SU-DHL-6 (cell line): ENCODE results near the gene ADAM19.

ENCODE experiments used
- H2AFZ ChIP-seq: fragments of 200-600 bp; sonication (generic); 2 replicates; pipeline ENCODE4 v1.6.1; 2014; ENCODE audit warnings: low read depth, mild to moderate bottlenecking, moderate library complexity, mixed read lengths, antibody characterized with exemption, low read length; ENCODE audit not compliant: severe bottlenecking
- H3F3A ChIP-seq: fragments of 200-600 bp; shearing (Covaris generic); 2 replicates; pipeline ENCODE4 v1.6.0; 2016; ENCODE audit warnings: antibody characterized with exemption, mild to moderate bottlenecking; ENCODE audit not compliant: insufficient read depth
- H3K27ac ChIP-seq: fragments of 200-600 bp; sonication (generic); 2 replicates; pipeline ENCODE4 v1.5.1; 2016; ENCODE audit warnings: low read depth, mild to moderate bottlenecking, low read length, moderate library complexity, mixed read lengths
- H3K27me3 ChIP-seq: fragments of 200-600 bp; sonication (generic), shearing (Covaris generic); 2 replicates; pipeline ENCODE4 v1.6.0; 2014; ENCODE audit warnings: mild to moderate bottlenecking, low read length
- H3K36me3 ChIP-seq: fragments of 200-600 bp; sonication (generic); 2 replicates; pipeline ENCODE4 v1.6.1; 2014; ENCODE audit warnings: mild to moderate bottlenecking, low read length, mixed read lengths
- H3K4me2 ChIP-seq: fragments of 300-600, 200-600 bp; shearing (Covaris generic), sonication (generic); 2 replicates; pipeline ENCODE4 v1.6.0; 2014; ENCODE audit warnings: low read length, low read depth, mild to moderate bottlenecking; ENCODE audit not compliant: poor library complexity, severe bottlenecking
- H3K4me3 ChIP-seq: fragments of 200-600 bp; sonication (generic); 2 replicates; pipeline ENCODE4 v1.5.1; 2014; ENCODE audit warnings: antibody characterized with exemption, low read length, mild to moderate bottlenecking, mixed read lengths; ENCODE audit not compliant: insufficient read depth, poor library complexity, severe bottlenecking
- H3K79me2 ChIP-seq: fragments of 200-600 bp; sonication (generic); 2 replicates; pipeline ENCODE4 v1.6.1; 2014; ENCODE audit warnings: mild to moderate bottlenecking, low read length, moderate library complexity; ENCODE audit not compliant: insufficient read depth
- H3K9ac ChIP-seq: fragments of 200-600 bp; sonication (generic); 2 replicates; pipeline ENCODE4 v1.7.0; 2014; ENCODE audit warnings: mild to moderate bottlenecking, low read length
- H3K9me2 ChIP-seq: fragments of 200-600 bp; sonication (generic); replicated peaks from 2 replicates; pipeline ENCODE4 v1.6.1; 2014; ENCODE audit warnings: low read length; ENCODE audit not compliant: insufficient read depth
- H3K9me3 ChIP-seq: fragments of 200-600 bp; sonication (generic); 2 replicates; pipeline ENCODE4 v1.6.1; 2014; ENCODE audit warnings: low read length, mixed read lengths; ENCODE audit not compliant: insufficient read depth
- H4K20me1 ChIP-seq: fragments of 200-600 bp; sonication (generic); 2 replicates; pipeline ENCODE4 v1.6.1; 2014; ENCODE audit warnings: low read depth, mild to moderate bottlenecking, antibody characterized with exemption, low read length, moderate library complexity, mixed read lengths
- CTCF ChIP-seq: fragments of 200-600 bp; sonication (generic); IDR thresholded peaks from one replicate; pipeline ENCODE4 v1.5.1; 2017; ENCODE audit warnings: antibody characterized with exemption, mild to moderate bottlenecking, low read length, moderate library complexity; ENCODE audit not compliant: insufficient read depth, poor library complexity, severe bottlenecking
- EZH2phosphoT487 ChIP-seq: fragments of 200-600 bp; sonication (generic), shearing (Covaris generic); conservative IDR thresholded peaks from 2 replicates; pipeline ENCODE4 v1.6.1; 2018; ENCODE audit warnings: mild to moderate bottlenecking, antibody characterized with exemption, low read length, moderate library complexity, mixed read lengths

Gene ADAM19

GRCh38 chr5:157599565-157599964, 24.0 kb upstream of the ADAM19 start:
- H3K9me3 ChIP-seq = no peaks in the 10 kb centered on the region
- no peak overlapping the region for H3K27ac ChIP-seq
- no peak overlapping the region for H3K9ac ChIP-seq
- no peaks in the 10 kb centered on the region for H3K36me3 ChIP-seq
- no peaks in the 10 kb centered on the region for H3K79me2 ChIP-seq
- TF ChIP-seq EZH2phosphoT487 (no peak), CTCF (no peak)
- H3F3A ChIP-seq = 0 out of 2 replicates have a peak, but pooled peaks cover 10% of the 10 kb centered on the region
- no peaks in the 10 kb centered on the region for H4K20me1 ChIP-seq
- H3K4me2 ChIP-seq = no peak overlapping the region
- no peak overlapping the region for H3K4me3 ChIP-seq
- H2AFZ ChIP-seq = no peak overlapping the region
- H3K9me2 ChIP-seq = no peaks in the 10 kb centered on the region
- no peaks in the 10 kb centered on the region for H3K27me3 ChIP-seq

- no peaks in the 10 kb centered on the region for H3K9me2 ChIP-seq
- H2AFZ ChIP-seq = no peak overlapping the region
- peak overlapping the region; percentile 7 for H3K4me2 ChIP-seq
- H3K27ac ChIP-seq = no peak overlapping the region
- peaks cover 18% of the 10 kb centered on the region; the same call in 1 of the 2 replicates for H3F3A ChIP-seq
- H3K27me3 ChIP-seq = no peaks in the 10 kb centered on the region
- no peak overlapping the region for H3K9ac ChIP-seq
- H3K36me3 ChIP-seq = no peaks in the 10 kb centered on the region
- no peaks in the 10 kb centered on the region for H4K20me1 ChIP-seq
- H3K4me3 ChIP-seq = no peak overlapping the region
- no peaks in the 10 kb centered on the region for H3K79me2 ChIP-seq
- TF ChIP-seq CTCF (no peak), EZH2phosphoT487 (no peak)
- no peaks in the 10 kb centered on the region for H3K9me3 ChIP-seq
Measured at GRCh38 chr5:157598350-157598936, 22.9 kb upstream of the ADAM19 start.

GRCh38 chr5:157597277-157597676, 21.7 kb upstream of the ADAM19 start:
- no peaks in the 10 kb centered on the region for H3K79me2 ChIP-seq
- peak overlapping the region; percentile 70 for H3K27ac ChIP-seq
- no peaks in the 10 kb centered on the region for H3K9me3 ChIP-seq
- peak overlapping the region; percentile 36 for H3K4me2 ChIP-seq
- H3K9me2 ChIP-seq = no peaks in the 10 kb centered on the region
- H3K4me3 ChIP-seq = no peak overlapping the region
- H2AFZ ChIP-seq = no peak overlapping the region
- H3K9ac ChIP-seq = no peak overlapping the region
- TF ChIP-seq EZH2phosphoT487 = no peak
- no peak for TF ChIP-seq CTCF
- peaks cover 19% of the 10 kb centered on the region for H3F3A ChIP-seq
- no peaks in the 10 kb centered on the region for H4K20me1 ChIP-seq
- no peaks in the 10 kb centered on the region for H3K27me3 ChIP-seq
- no peaks in the 10 kb centered on the region for H3K36me3 ChIP-seq
